Loucy (cell line): ENCODE data around the gene CIART.

ENCODE experiments used
- EZH2phosphoT487 ChIP-seq: fragments of 200-600 bp; IDR thresholded peaks from 2 replicates; pipeline ENCODE4 v1.6.1; 2018; ENCODE audit warnings: antibody characterized with exemption, mild to moderate bottlenecking, moderate library complexity, borderline replicate concordance
- TF ChIP-seq, protein P1 (sequence below): fragments of 200-600 bp; sonication (generic); conservative IDR thresholded peaks from 2 replicates; pipeline ENCODE4 v1.5.1; 2014; ENCODE audit warnings: mild to moderate bottlenecking, antibody characterized with exemption, low read length

DNA sequence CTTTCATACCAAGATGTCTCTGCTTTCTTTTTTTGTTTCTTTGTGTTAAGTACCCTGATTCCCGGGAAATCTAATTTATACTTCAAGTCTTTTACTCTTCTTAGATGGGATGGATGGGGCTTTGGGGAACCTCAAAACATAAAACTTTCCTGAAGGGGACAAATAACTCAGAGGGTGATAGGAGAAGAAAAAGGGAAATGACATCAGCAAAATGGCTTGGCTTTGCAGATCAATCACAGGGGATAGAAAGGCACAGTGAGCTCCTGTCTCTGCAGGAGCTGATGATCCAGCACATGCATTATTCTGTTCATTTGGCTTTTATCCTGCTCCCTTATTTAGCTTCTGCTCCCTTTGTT is 26.2 kb upstream of the CIART start:
- TF ChIP-seq, protein P1, sequence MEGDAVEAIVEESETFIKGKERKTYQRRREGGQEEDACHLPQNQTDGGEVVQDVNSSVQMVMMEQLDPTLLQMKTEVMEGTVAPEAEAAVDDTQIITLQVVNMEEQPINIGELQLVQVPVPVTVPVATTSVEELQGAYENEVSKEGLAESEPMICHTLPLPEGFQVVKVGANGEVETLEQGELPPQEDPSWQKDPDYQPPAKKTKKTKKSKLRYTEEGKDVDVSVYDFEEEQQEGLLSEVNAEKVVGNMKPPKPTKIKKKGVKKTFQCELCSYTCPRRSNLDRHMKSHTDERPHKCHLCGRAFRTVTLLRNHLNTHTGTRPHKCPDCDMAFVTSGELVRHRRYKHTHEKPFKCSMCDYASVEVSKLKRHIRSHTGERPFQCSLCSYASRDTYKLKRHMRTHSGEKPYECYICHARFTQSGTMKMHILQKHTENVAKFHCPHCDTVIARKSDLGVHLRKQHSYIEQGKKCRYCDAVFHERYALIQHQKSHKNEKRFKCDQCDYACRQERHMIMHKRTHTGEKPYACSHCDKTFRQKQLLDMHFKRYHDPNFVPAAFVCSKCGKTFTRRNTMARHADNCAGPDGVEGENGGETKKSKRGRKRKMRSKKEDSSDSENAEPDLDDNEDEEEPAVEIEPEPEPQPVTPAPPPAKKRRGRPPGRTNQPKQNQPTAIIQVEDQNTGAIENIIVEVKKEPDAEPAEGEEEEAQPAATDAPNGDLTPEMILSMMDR, result no peak
- no peak for TF ChIP-seq EZH2phosphoT487
